Ovary (tissue), 9 donors: ENCODE measurements around the gene CTNNA3. TPM values are rescaled to one million over a fixed set of nuclear protein-coding genes. Genes with fewer than 3 reads are reported as not detected.

Experiments used
- DNase-seq, 5 donors: peaks; one replicate each; pipeline ENCODE4 v3.0.0-alpha.2; 2019 to 2020
- H3K27ac ChIP-seq, 2 donors: fragments of 200-600 bp; one replicate each; pipeline versions ENCODE4 v1.5.1 to v1.8.0; 2019 to 2022
- H3K27me3 ChIP-seq: fragments of 200-600 bp; one replicate; pipeline ENCODE4 v1.8.0; 2022
- H3K36me3 ChIP-seq: fragments of 200-600 bp; sonication (generic); one replicate; pipeline ENCODE4 v1.5.1; 2019
- H3K4me1 ChIP-seq: one replicate; pipeline ENCODE4 v1.8.1; 2013; ENCODE audit warnings: mild to moderate bottlenecking, moderate library complexity; ENCODE audit not compliant: insufficient read depth
- H3K4me3 ChIP-seq: fragments of 200-600 bp; sonication (generic); one replicate; pipeline ENCODE4 v1.5.1; 2017
- H3K9me3 ChIP-seq, 2 donors: fragments of 200-600 bp in 1 of 2; sonication (generic) in 1 of 2; one replicate each; pipeline versions ENCODE4 v1.5.1 to v1.8.1; 2013 to 2019; ENCODE audit warnings: mild to moderate bottlenecking in 1 of 2, moderate library complexity in 1 of 2
- CTCF ChIP-seq, 3 donors: fragments of 450-650 bp in 2 of 3; fragments of 200-600 bp in 1 of 3; IDR thresholded peaks; one replicate each; pipeline versions ENCODE4 v1.5.1 to v1.8.0; 2016 to 2022; ENCODE audit warnings: antibody characterized with exemption in 3 of 3, mild to moderate bottlenecking in 1 of 3
- EP300 ChIP-seq: sonication (generic); formaldehyde crosslinking; IDR thresholded peaks from one replicate; pipeline ENCODE4 v1.6.1; 2017; ENCODE audit warnings: antibody characterized with exemption
- POLR2A ChIP-seq: fragments of 450-650 bp; IDR thresholded peaks from one replicate; pipeline ENCODE4 v1.6.1; 2017; ENCODE audit warnings: antibody characterized with exemption, mild to moderate bottlenecking, moderate library complexity
- WGBS, 3 donors: extraction: QIAGEN DNeasy Blood & Tissue Kit in 1 of 3; methylation state at CpG; one replicate each; pipeline versions ENCODE4 v1.1.5 to v1.1.7; 2013 to 2017; 5-methylcytosine and 5-hydroxymethylcytosine counted together
- intact Hi-C, 4 donors: fragments of 100-400 bp; cut with DNase I; formaldehyde crosslinking; loops; one replicate each; pipeline versions ENCODE4 v1.11.0 to v1.15.1; 2022 to 2023
- polyA plus RNA-seq, 2 donors: library from polyadenylated mRNA; stranded (reverse); fragments of 200-250 nt in 1 of 2; fragments of 350-450 nt in 1 of 2; fragmentation: Illumina TruSeq in 1 of 2; extraction: RNeasy Lipid Tissue Mini Kit (QIAGEN cat#74804) in 1 of 2; gene quantifications; one replicate each; pipeline ENCODE4 v1.2.3, GENCODE V29; 2013 to 2014
- total RNA-seq, 7 donors: library from RNA; depleted of rRNA in 2 of 7; stranded (reverse); fragments of >200 nt in 2 of 7; fragmentation: NEBNext Ultra II Directional in 3 of 7; extraction: Animal tissue kit (Norgen Biotek cat#: 25700) in 3 of 7; gene quantifications; one replicate each; pipeline versions ENCODE4 v1.1.0 to v1.2.4, GENCODE V29; 2016 to 2023
- donor health status: DM: no; HTN: no; CAD: no; lungs with moderate emphysema.
- donor health status: DM: no; HTN: no; CAD: no.
- donor health status: Bipolar disorder and iron deficiency.
- donor health status: DM: yes; HTN: yes; CAD: no.
- donor health status: DM: no; HTN: no; CAD: no.
- donor health status: DM: yes; HTN: yes; CAD: no.

Gene CTNNA3
- total and polyA plus RNA-seq, 9 donors, result 1.9 to 9.7 (median 4.0) TPM

GRCh38 chr10:67076144-67076543, 619.9 kb downstream of the CTNNA3 start:
- Histone ChIP-seq H3K9me3 (no peaks in the 10 kb centered on the region), H3K27ac (no peak overlapping the region), H3K36me3 (no peaks in the 10 kb centered on the region), H3K4me1 (no peaks in the 10 kb centered on the region), H3K27me3 (no peaks in the 10 kb centered on the region), H3K4me3 (no peak overlapping the region)
- intact Hi-C loops, result no loop called here
- DNase-seq, result no peak
- TF ChIP-seq CTCF (IDR thresholded peaks at IDR 0.05), result no peak
- no peak for TF ChIP-seq POLR2A
- TF ChIP-seq EP300, result no peak

GRCh38 chr10:67075491-67075971, 620.5 kb downstream of the CTNNA3 start:
- Histone ChIP-seq H3K36me3 (no peaks in the 10 kb centered on the region), H3K9me3 (no peaks in the 10 kb centered on the region), H3K27me3 (no peaks in the 10 kb centered on the region), H3K4me3 (no peak overlapping the region), H3K27ac (no peak overlapping the region), H3K4me1 (no peaks in the 10 kb centered on the region)
- TF ChIP-seq POLR2A, result no peak
- no peak for DNase-seq
- 39 to 51% (median 41%) methylated on average over 4 of the region's 4 CpGs for WGBS, 3 donors
- intact Hi-C loops, result no loop called here

GRCh38 chr10:67072654-67073053, 623.3 kb downstream of the CTNNA3 start:
- 90 to 96% (median 94%) methylated on average over 1 of the region's 1 CpG for WGBS, 3 donors
- intact Hi-C loops, result no loop called here
- TF ChIP-seq CTCF (IDR thresholded peaks at IDR 0.05) (no peak), POLR2A (no peak), EP300 (no peak)

GRCh38 chr10:67050415-67050814, 645.6 kb downstream of the CTNNA3 start:
- no peaks in the 10 kb centered on the region for H3K27me3 ChIP-seq
- no peaks in the 10 kb centered on the region for H3K36me3 ChIP-seq
- H3K4me1 ChIP-seq, result no peaks in the 10 kb centered on the region
- DNase-seq, result no peak
- H3K4me3 ChIP-seq, result no peak overlapping the region
- intact Hi-C loops, result no loop called here
- TF ChIP-seq CTCF (IDR thresholded peaks at IDR 0.05) (no peak), POLR2A (no peak), EP300 (no peak)
- H3K9me3 ChIP-seq, result no peaks in the 10 kb centered on the region
- WGBS, 3 donors, result 15 to 36% (median 19%) methylated on average over 5 of the region's 5 CpGs
- H3K27ac ChIP-seq, result no peak overlapping the region

More at GRCh38 chr10:67072654-67073053, 623.3 kb downstream of the CTNNA3 start:
- Histone ChIP-seq H3K9me3 (no peaks in the 10 kb centered on the region), H3K27ac (no peak overlapping the region), H3K36me3 (no peaks in the 10 kb centered on the region), H3K4me1 (no peaks in the 10 kb centered on the region), H3K4me3 (no peak overlapping the region), H3K27me3 (no peaks in the 10 kb centered on the region)
- DNase-seq, result no peak

GRCh38 chr10:67049988-67050387, 646.0 kb downstream of the CTNNA3 start:
- H3K36me3 ChIP-seq, result no peaks in the 10 kb centered on the region
- WGBS, 3 donors, result 75 to 82% (median 82%) methylated on average over 3 of the region's 3 CpGs
- no peaks in the 10 kb centered on the region for H3K9me3 ChIP-seq
- no peak for DNase-seq
- no peaks in the 10 kb centered on the region for H3K27me3 ChIP-seq
- intact Hi-C loops, result no loop called here
- no peaks in the 10 kb centered on the region for H3K4me1 ChIP-seq
- no peak overlapping the region for H3K27ac ChIP-seq
- H3K4me3 ChIP-seq, result no peak overlapping the region
- TF ChIP-seq EP300, result no peak
- no peak for TF ChIP-seq POLR2A
- no peak for TF ChIP-seq CTCF (IDR thresholded peaks at IDR 0.05)
